GM21529 (cell line): ENCODE data around the gene ATOSA.

Experiments
- ATAC-seq: cut with Tn5 transposase; IDR thresholded peaks from one replicate; pipeline ENCODE4 v1.9.1; 2021; ENCODE audit not compliant: unreplicated experiment

ATOSA gene

DNA sequence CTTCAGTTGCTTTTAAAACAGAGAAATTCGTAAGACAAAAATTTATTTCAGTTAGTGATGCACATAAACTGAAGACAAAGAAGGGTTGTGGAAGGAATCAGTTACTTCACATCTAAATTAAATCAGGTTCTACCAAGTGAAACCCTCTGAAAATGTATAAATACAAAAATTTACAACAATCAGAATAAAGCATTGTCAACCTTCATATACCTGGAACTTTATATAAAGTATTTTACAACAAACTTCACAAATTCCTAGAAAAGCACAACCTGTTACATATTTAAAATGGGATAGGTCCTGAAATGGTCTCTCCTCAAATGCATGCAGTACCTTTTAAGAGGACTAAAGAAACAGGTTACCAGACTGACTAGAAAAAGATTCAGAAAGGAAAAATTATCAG is 26.9 kb downstream of the ATOSA start:
- no peak for ATAC-seq

DNA sequence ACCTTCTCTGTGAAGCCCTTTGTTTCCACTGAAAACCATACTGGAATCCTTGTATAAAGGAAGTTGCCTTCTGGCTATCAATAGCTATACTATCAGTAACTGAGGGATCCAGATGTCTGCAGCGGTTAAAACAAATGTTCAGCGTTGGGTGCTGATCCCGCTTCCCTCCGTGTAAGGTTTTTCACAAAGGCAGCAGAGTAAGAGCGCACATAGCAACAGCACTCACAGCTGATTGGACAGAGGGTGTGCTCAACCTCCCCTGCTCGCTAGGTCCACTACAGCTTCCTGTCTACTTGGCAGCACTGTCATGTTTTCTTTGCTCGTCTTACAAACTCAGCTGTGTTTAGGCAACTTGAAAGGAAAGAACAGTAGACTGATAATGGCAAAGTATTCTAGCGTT is 27.3 kb downstream of the ATOSA start:
- ATAC-seq, result peak; percentile 99

DNA sequence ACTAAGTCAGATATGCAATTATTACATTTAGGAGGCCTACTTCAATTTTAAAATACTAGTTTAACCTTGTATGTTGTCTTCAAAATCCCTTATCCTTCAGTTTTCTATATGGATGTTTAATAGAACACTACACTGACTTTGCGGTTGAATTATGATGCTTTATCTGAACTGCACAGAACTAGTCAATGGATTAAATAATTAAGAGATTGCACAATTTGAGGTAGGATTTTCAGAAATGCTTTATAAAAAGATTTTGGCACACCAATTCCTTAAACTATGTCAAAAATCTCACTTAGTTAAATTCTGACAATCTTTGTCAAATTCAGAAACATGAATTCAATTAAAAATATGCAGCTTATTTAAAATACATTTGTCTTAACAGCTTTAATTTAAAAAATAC is 28.1 kb downstream of the ATOSA start:
- no peak for ATAC-seq

DNA sequence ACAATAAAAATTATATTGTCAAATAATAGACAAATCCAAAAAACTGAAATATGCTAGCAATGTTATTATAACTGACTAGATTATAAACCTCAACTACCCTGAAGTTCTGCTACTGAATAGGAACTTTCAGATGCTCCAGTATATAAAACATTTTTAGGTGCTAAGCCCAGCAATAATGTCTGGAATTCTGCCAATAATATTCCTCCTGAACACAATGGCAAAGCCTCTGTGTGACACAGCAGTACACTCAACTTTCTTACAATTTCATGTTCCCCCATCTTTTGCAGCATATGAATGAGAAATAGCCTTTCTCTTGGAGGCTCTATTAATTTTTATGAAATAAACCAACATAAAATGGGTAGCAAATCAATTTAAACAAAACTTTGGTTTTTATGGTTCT is 29.5 kb downstream of the ATOSA start:
- ATAC-seq, result no peak

- ATAC-seq, result no peak
Measured at GRCh38 chr15:52645916-52646315, 33.3 kb downstream of the ATOSA start.

GRCh38 chr15:52642386-52643361 is 36.5 kb downstream of the ATOSA start:
- no peak for ATAC-seq

DNA sequence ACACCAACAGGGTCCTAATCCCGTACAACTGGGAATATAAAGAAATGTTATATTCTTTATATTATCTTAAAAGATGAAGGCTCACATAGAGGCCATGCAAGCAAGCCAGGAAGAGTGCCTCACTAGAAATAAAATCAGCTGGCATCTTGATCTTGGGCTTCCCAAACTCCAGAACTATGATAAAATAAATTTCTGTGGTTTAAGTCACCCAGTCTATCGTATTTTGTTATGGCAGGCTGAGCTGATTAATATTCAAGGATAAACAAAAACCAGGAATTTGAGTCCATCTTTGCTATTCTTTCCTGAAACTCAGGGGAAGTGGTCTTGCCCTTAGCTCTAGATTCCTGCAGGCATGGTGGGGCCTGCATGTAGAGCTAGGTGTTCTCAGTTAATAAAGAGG is 42.7 kb downstream of the ATOSA start:
- no peak for ATAC-seq

DNA sequence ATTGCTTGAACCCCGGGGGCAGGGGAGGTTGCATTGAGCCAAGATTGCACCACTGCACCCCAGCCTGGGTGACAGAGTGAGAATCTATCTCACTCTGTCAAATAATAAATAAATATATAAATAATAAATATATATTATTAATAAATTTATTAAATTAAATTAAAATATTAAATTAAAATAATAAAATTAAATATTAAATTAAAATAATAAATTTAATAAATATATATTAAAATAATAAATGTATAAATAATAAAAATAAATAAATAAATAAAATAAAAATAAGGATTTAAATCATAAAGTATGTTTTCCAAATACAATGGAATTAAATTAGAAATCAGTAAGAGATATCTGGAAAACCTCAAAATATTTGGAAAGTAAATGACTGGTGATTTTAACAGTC is 43.3 kb downstream of the ATOSA start:
- ATAC-seq, result no peak
